ENCODE results near the gene TSPAN18. TPM values are rescaled to one million over a fixed set of nuclear protein-coding genes. Genes with fewer than 3 reads are reported as not detected.

Gene TSPAN18
- total and polyA plus RNA-seq, 2 of the 8 experiments (the other 6 are each of a cell fraction or from before 2014, with no cell fraction given) = 5.2 to 10.2 TPM

DNA sequence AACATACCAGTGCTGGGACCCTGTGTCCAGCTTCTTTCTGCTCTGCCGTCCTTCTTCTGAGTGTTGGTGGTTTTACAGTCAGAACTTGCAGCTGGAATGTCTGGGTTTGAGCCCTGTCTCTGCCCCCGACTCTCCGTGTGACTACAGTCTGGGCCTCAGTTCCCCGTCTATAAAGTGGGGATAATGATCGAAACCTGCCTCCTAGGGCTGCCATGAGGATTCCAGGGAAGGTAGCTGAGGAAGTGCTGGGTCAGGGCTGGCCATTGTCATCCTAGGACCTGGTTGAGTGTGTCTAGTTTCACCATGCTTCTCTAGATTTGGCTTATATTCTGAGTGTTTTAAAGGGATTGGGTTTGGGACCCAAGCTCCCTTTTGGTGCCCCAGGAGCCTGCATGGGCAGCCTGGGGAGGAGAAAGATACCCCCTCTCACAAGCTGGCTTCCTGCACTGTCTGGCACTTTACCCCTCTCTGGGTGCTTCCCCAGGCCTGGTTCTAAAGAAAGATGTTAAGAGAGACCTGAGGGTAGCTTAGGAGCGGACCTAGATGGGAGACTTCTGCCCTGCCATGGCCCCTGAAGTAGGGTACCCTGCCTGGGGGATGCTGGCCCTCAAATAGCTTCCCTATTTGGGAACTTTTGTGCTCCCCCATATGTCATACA, 49.9 kb downstream of the TSPAN18 start (continued):
- TF ChIP-seq, protein P1, sequence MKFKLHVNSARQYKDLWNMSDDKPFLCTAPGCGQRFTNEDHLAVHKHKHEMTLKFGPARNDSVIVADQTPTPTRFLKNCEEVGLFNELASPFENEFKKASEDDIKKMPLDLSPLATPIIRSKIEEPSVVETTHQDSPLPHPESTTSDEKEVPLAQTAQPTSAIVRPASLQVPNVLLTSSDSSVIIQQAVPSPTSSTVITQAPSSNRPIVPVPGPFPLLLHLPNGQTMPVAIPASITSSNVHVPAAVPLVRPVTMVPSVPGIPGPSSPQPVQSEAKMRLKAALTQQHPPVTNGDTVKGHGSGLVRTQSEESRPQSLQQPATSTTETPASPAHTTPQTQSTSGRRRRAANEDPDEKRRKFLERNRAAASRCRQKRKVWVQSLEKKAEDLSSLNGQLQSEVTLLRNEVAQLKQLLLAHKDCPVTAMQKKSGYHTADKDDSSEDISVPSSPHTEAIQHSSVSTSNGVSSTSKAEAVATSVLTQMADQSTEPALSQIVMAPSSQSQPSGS (IDR thresholded peaks at IDR 0.05; ENCODE audit: low read length) = no peak
- TF ChIP-seq NRF1 (IDR thresholded peaks at IDR 0.05; ENCODE audit: low read depth, low read length) (no peak), MAFK (IDR thresholded peaks at IDR 0.05; ENCODE audit: low read depth, low read length) (no peak)
